Stimulated activated CD4-positive, alpha-beta T cell treated with anti-CD3 and anti-CD28 coated beads, Interleukin-4, amount 100 ng/mL, for 1 hour (primary cell): Measurements from ENCODE around the gene WDFY2.
A peak's percentile ranks its signal among the peaks of the same experiment; 100 is the strongest.

Source experiments
- DNase-seq: peaks from one replicate; pipeline ENCODE4 v3.0.0-alpha.2; 2020

WDFY2 gene

GRCh38 chr13:51777921-51778320 lies 193.7 kb downstream of the WDFY2 start:
- DNase-seq: no peak

- DNase-seq: no peak
Observed at GRCh38 chr13:51778392-51778791, 194.1 kb downstream of the WDFY2 start.

GRCh38 chr13:51780099-51780498 lies 195.8 kb downstream of the WDFY2 start:
- DNase-seq: no peak

- no peak for DNase-seq
Observed at GRCh38 chr13:51781246-51782022, 197.2 kb downstream of the WDFY2 start.

GRCh38 chr13:51782026-51782710 lies 197.9 kb downstream of the WDFY2 start:
- DNase-seq: no peak

- no peak for DNase-seq
Observed at GRCh38 chr13:51783428-51784094, 199.3 kb downstream of the WDFY2 start.

GRCh38 chr13:51784097-51784496 lies 199.8 kb downstream of the WDFY2 start:
- DNase-seq: no peak

- no peak for DNase-seq
Observed at GRCh38 chr13:51785712-51786424, 201.6 kb downstream of the WDFY2 start.

GRCh38 chr13:51786425-51787265 lies 202.4 kb downstream of the WDFY2 start:
- no peak for DNase-seq

- peak; percentile 61 for DNase-seq
Observed at GRCh38 chr13:51793570-51794271, 209.5 kb downstream of the WDFY2 start.

GRCh38 chr13:51794964-51795363 lies 210.7 kb downstream of the WDFY2 start:
- DNase-seq: no peak

- no peak for DNase-seq
Observed at GRCh38 chr13:51795419-51795818, 211.2 kb downstream of the WDFY2 start.

- DNase-seq: no peak
Observed at GRCh38 chr13:51796546-51796945, 212.3 kb downstream of the WDFY2 start.

GRCh38 chr13:51797664-51798488 lies 213.6 kb downstream of the WDFY2 start:
- DNase-seq: peak; percentile 51

GRCh38 chr13:51799261-51799660 lies 215.0 kb downstream of the WDFY2 start:
- DNase-seq: no peak

GRCh38 chr13:51800486-51800885 lies 216.2 kb downstream of the WDFY2 start:
- no peak for DNase-seq

GRCh38 chr13:51801631-51802099 lies 217.4 kb downstream of the WDFY2 start:
- no peak for DNase-seq

- no peak for DNase-seq
Observed at GRCh38 chr13:51802631-51803418, 218.6 kb downstream of the WDFY2 start.

- DNase-seq: peak; percentile 80
Observed at GRCh38 chr13:51803422-51804294, 219.4 kb downstream of the WDFY2 start, which contains the start of gene DHRS12. DHRS12 (minus strand) TSS chr13:51804163; CDS start chr13:51799659, 4,504 bp downstream.
